HG03095 (cell line): Measurements from ENCODE around the gene RTL3.
A peak's percentile ranks its signal among the peaks of the same experiment; 100 is the strongest.
"Not testable (repeated sequence)": the region's sequence is repeated elsewhere in the genome, so short reads cannot be mapped to it uniquely, and the experiment has no call there.

Source experiments
- ATAC-seq: cut with Tn5 transposase; IDR thresholded peaks from one replicate; pipeline ENCODE4 v1.9.1; 2021; ENCODE audit warnings: moderate library complexity; ENCODE audit not compliant: unreplicated experiment

RTL3 gene

GRCh38 chrX:78658845-78659744, at the start of gene RTL3:
TSS of gene RTL3 (minus strand) at chrX:78659328. CDS start at chrX:78658420, 908 bp downstream.
- no peak for ATAC-seq

GRCh38 chrX:78708816-78709215, 49.7 kb upstream of the RTL3 start:
- no peak for ATAC-seq

- ATAC-seq = no peak
Observed at GRCh38 chrX:78708262-78708661, 49.1 kb upstream of the RTL3 start.

- ATAC-seq = no peak
Observed at GRCh38 chrX:78706071-78706470, 46.9 kb upstream of the RTL3 start.

- no peak for ATAC-seq
Observed at GRCh38 chrX:78693536-78693935, 34.4 kb upstream of the RTL3 start.

GRCh38 chrX:78693012-78693411, 33.9 kb upstream of the RTL3 start:
- ATAC-seq = no peak

GRCh38 chrX:78687586-78687985, 28.5 kb upstream of the RTL3 start:
- peak; percentile 89 for ATAC-seq

- ATAC-seq = no peak
Observed at GRCh38 chrX:78673246-78673645, 14.1 kb upstream of the RTL3 start.

- ATAC-seq = no peak
Observed at GRCh38 chrX:78665342-78665741, 6.2 kb upstream of the RTL3 start.

GRCh38 chrX:78661836-78662235, 2.7 kb upstream of the RTL3 start:
- ATAC-seq = no peak

- no peak for ATAC-seq
Observed at GRCh38 chrX:78659955-78660354, 827 bp upstream of the RTL3 start.

GRCh38 chrX:78658414-78658813, 714 bp downstream of the RTL3 start:
- no peak for ATAC-seq

- ATAC-seq = no peak
Observed at GRCh38 chrX:78655642-78656041, 3.5 kb downstream of the RTL3 start.

- ATAC-seq = peak; percentile 55
Observed at GRCh38 chrX:78653118-78653822, 5.9 kb downstream of the RTL3 start.

- ATAC-seq = peak; percentile 83
Observed at GRCh38 chrX:78650906-78651437, 8.2 kb downstream of the RTL3 start.

GRCh38 chrX:78643874-78644273, 15.3 kb downstream of the RTL3 start:
- ATAC-seq = no peak

GRCh38 chrX:78643096-78643495, 16.0 kb downstream of the RTL3 start:
- no peak for ATAC-seq

GRCh38 chrX:78636096-78636495, 23.0 kb downstream of the RTL3 start:
- not testable (repeated sequence) for ATAC-seq

- no peak for ATAC-seq
Observed at GRCh38 chrX:78624962-78625909, 33.9 kb downstream of the RTL3 start.

- ATAC-seq = no peak
Observed at GRCh38 chrX:78624426-78624825, 34.7 kb downstream of the RTL3 start.

- ATAC-seq = no peak
Observed at GRCh38 chrX:78622831-78623230, 36.3 kb downstream of the RTL3 start.
